Germinal center (tissue), 1 donor: Measurements from ENCODE around the gene PALD1.

ENCODE experiments used
- DNase-seq: peaks from one replicate; pipeline ENCODE4 v3.0.0; 2012; ENCODE audit warnings: mixed read lengths, low spot score

Gene PALD1

GRCh38 chr10:70589762-70590654, 111.4 kb downstream of the PALD1 start:
- DNase-seq = no peak

- DNase-seq = no peak
Measured at GRCh38 chr10:70590655-70591416, 112.3 kb downstream of the PALD1 start.

- DNase-seq = no peak
Measured at GRCh38 chr10:70592186-70592735, 113.7 kb downstream of the PALD1 start.

- DNase-seq = no peak
Measured at GRCh38 chr10:70592746-70593512, 114.4 kb downstream of the PALD1 start.

GRCh38 chr10:70593513-70593890, 114.9 kb downstream of the PALD1 start:
- DNase-seq = no peak

GRCh38 chr10:70594161-70594560, 115.6 kb downstream of the PALD1 start:
- DNase-seq = no peak

- DNase-seq = no peak
Measured at GRCh38 chr10:70595566-70596016, 117.0 kb downstream of the PALD1 start.

- no peak for DNase-seq
Measured at GRCh38 chr10:70596110-70596798, 117.7 kb downstream of the PALD1 start.

- DNase-seq = no peak
Measured at GRCh38 chr10:70596860-70597809, 118.6 kb downstream of the PALD1 start.

GRCh38 chr10:70597856-70598815, 119.6 kb downstream of the PALD1 start:
- DNase-seq = no peak

GRCh38 chr10:70598857-70599295, 120.3 kb downstream of the PALD1 start:
- no peak for DNase-seq

- DNase-seq = no peak
Measured at GRCh38 chr10:70599319-70599718, 120.8 kb downstream of the PALD1 start.

GRCh38 chr10:70599791-70600190, 121.2 kb downstream of the PALD1 start:
- DNase-seq = no peak

GRCh38 chr10:70600512-70601395, 122.2 kb downstream of the PALD1 start:
- no peak for DNase-seq

GRCh38 chr10:70601746-70602145, 123.2 kb downstream of the PALD1 start:
- no peak for DNase-seq

- DNase-seq = no peak
Measured at GRCh38 chr10:70602665-70603448, 124.3 kb downstream of the PALD1 start, which contains the start of gene PRF1. Gene PRF1, minus strand, starts transcription at chr10:70602741. Its CDS starts 1,839 bp downstream, at chr10:70600902.

GRCh38 chr10:70603449-70603801, 124.9 kb downstream of the PALD1 start:
- no peak for DNase-seq
